Measurements from ENCODE around the gene CYB561A3. TPM values are rescaled to one million over a fixed set of nuclear protein-coding genes. Genes with fewer than 3 reads are reported as not detected.
A peak's percentile ranks its signal among the peaks of the same experiment; 100 is the strongest.

Gene CYB561A3
- total RNA-seq, 4 donors from 2014 or later: 68.1 to 157 (median 93.6) TPM

GRCh38 chr11:61354208-61354607, 7.5 kb downstream of the CYB561A3 start:
- TF ChIP-seq EP300 (IDR thresholded peaks at IDR 0.05; ENCODE audit: low read depth) (no peak), POLR2A (IDR thresholded peaks at IDR 0.05) (no peak), POLR2AphosphoS5 (IDR thresholded peaks at IDR 0.05) (no peak), CTCF (IDR thresholded peaks at IDR 0.05) (no peak)
- 71 to 74% methylated on average over 2 of the region's 2 CpGs for WGBS, 2 donors (ENCODE audit: low coverage in 1 of 2)
- H3K27ac ChIP-seq: peak overlapping the region in 3 of 4 donors; percentile 30 to 65 (median 63)
- H3K4me3 ChIP-seq: no peak overlapping the region
- intact Hi-C loops (cut with DNase I; ENCODE audit: low total_unique reads) (no loop called here), in situ Hi-C loops (cut with MboI; ENCODE audit: low pct_ligation_motif_present in 1 of 4, low pct_unique_long_range_greater_than_20kb in 1 of 4, low sequenced_read_pairs in 3 of 4) (no loop called here)
- peaks cover 0 to 43% (median 17%) of the 10 kb centered on the region in 4 donors for H3K4me1 ChIP-seq
- H3K27me3 ChIP-seq: no peaks in the 10 kb centered on the region
- H3K9me3 ChIP-seq: no peaks in the 10 kb centered on the region
- peaks cover 0 to 19% (median 8%) of the 10 kb centered on the region in 4 donors for H3K36me3 ChIP-seq
- no peak for DNase-seq

GRCh38 chr11:61353131-61354067, 8.3 kb downstream of the CYB561A3 start:
- WGBS, 2 donors (ENCODE audit: low coverage in 1 of 2): 74 to 84% methylated on average over 5 to 15 of the region's 15 CpGs
- intact Hi-C loops (cut with DNase I; ENCODE audit: low total_unique reads) (no loop called here), in situ Hi-C loops (cut with MboI; ENCODE audit: low pct_ligation_motif_present in 1 of 4, low pct_unique_long_range_greater_than_20kb in 1 of 4, low sequenced_read_pairs in 3 of 4) (no loop called here)
- H3K27me3 ChIP-seq: no peaks in the 10 kb centered on the region
- DNase-seq: peak; percentile 57
- peaks cover 0 to 35% (median 10%) of the 10 kb centered on the region in 4 donors for H3K4me1 ChIP-seq
- H3K36me3 ChIP-seq: peaks cover 0 to 21% (median 10%) of the 10 kb centered on the region in 4 donors
- TF ChIP-seq EP300 (IDR thresholded peaks at IDR 0.05; ENCODE audit: low read depth): no peak
- TF ChIP-seq POLR2AphosphoS5 (IDR thresholded peaks at IDR 0.05): no peak
- TF ChIP-seq POLR2A (IDR thresholded peaks at IDR 0.05): no peak
- no peak for TF ChIP-seq CTCF (IDR thresholded peaks at IDR 0.05)
- H3K9me3 ChIP-seq: no peaks in the 10 kb centered on the region
- no peak overlapping the region for H3K4me3 ChIP-seq
- peak overlapping the region in 3 of 4 donors; percentile 30 to 65 (median 63) for H3K27ac ChIP-seq

- H3K27me3 ChIP-seq: no peaks in the 10 kb centered on the region
- 79 to 85% methylated on average over 6 to 8 of the region's 8 CpGs for WGBS, 2 donors (ENCODE audit: low coverage in 1 of 2)
- no peak for DNase-seq
- no peaks in the 10 kb centered on the region for H3K9me3 ChIP-seq
- in situ Hi-C loops (cut with MboI; ENCODE audit: low pct_ligation_motif_present in 1 of 4, low pct_unique_long_range_greater_than_20kb in 1 of 4, low sequenced_read_pairs in 3 of 4): no loop called here
- H3K27ac ChIP-seq: no peak overlapping the region
- H3K4me1 ChIP-seq: peaks cover 0 to 24% (median 6%) of the 10 kb centered on the region in 4 donors
- no peak overlapping the region for H3K4me3 ChIP-seq
- intact Hi-C loops (cut with DNase I; ENCODE audit: low total_unique reads): no loop called here
- peaks cover 0 to 21% (median 10%) of the 10 kb centered on the region in 4 donors for H3K36me3 ChIP-seq
- TF ChIP-seq POLR2A (IDR thresholded peaks at IDR 0.05) (no peak), POLR2AphosphoS5 (IDR thresholded peaks at IDR 0.05) (no peak), EP300 (IDR thresholded peaks at IDR 0.05; ENCODE audit: low read depth) (no peak), CTCF (IDR thresholded peaks at IDR 0.05) (no peak)
These were observed 9.6 kb downstream of the CYB561A3 start for GRCh38 chr11:61352038-61352437.

GRCh38 chr11:61350803-61351202, 10.9 kb downstream of the CYB561A3 start:
- H3K36me3 ChIP-seq: peaks cover 0 to 21% (median 10%) of the 10 kb centered on the region in 4 donors

More at GRCh38 chr11:61350803-61351202, 10.9 kb downstream of the CYB561A3 start:
- WGBS, 2 donors (ENCODE audit: low coverage in 1 of 2): 82 to 100% methylated on average over 1 to 8 of the region's 8 CpGs
- in situ Hi-C loops (cut with MboI; ENCODE audit: low pct_ligation_motif_present in 1 of 4, low pct_unique_long_range_greater_than_20kb in 1 of 4, low sequenced_read_pairs in 3 of 4) (no loop called here), intact Hi-C loops (cut with DNase I; ENCODE audit: low total_unique reads) (no loop called here)
- H3K27me3 ChIP-seq: no peaks in the 10 kb centered on the region
- TF ChIP-seq POLR2A (IDR thresholded peaks at IDR 0.05) (no peak), POLR2AphosphoS5 (IDR thresholded peaks at IDR 0.05) (no peak), CTCF (IDR thresholded peaks at IDR 0.05) (no peak), EP300 (IDR thresholded peaks at IDR 0.05; ENCODE audit: low read depth) (no peak)
- no peak overlapping the region for H3K27ac ChIP-seq
- H3K4me3 ChIP-seq: no peak overlapping the region
- DNase-seq: no peak
- no peaks in the 10 kb centered on the region for H3K9me3 ChIP-seq
- H3K4me1 ChIP-seq: peaks cover 0 to 29% (median 12%) of the 10 kb centered on the region in 4 donors
